Endodermal cell (in vitro differentiated cells): ENCODE results near the gene IL22RA1. TPM values are rescaled to one million over a fixed set of nuclear protein-coding genes. Genes with fewer than 3 reads are reported as not detected.

Source experiments
- DNase-seq: peaks from one replicate; pipeline ENCODE4 v3.0.0-alpha.2; 2017
- H3K27ac ChIP-seq: 2 replicates; pipeline ENCODE4 v1.5.1; 2013; ENCODE audit warnings: mild to moderate bottlenecking, low read depth, low read length, moderate library complexity
- H3K27me3 ChIP-seq: 2 replicates; pipeline ENCODE4 v1.6.1; 2013; ENCODE audit warnings: mild to moderate bottlenecking, low read length, moderate library complexity; ENCODE audit not compliant: insufficient read depth, control insufficient read depth, poor library complexity, severe bottlenecking
- H3K36me3 ChIP-seq: 2 replicates; pipeline ENCODE4 v1.7.0; 2013; ENCODE audit warnings: mild to moderate bottlenecking, low read length, moderate library complexity; ENCODE audit not compliant: control insufficient read depth, insufficient read depth
- H3K4me1 ChIP-seq: one replicate; pipeline ENCODE4 v1.7.0; 2013; ENCODE audit warnings: low read length; ENCODE audit not compliant: control insufficient read depth, insufficient read depth
- H3K4me3 ChIP-seq: 2 replicates; pipeline ENCODE4 v1.5.1; 2013; ENCODE audit warnings: mild to moderate bottlenecking, low read length, moderate library complexity
- H3K9ac ChIP-seq: 2 replicates; pipeline ENCODE4 v1.6.1; 2013; ENCODE audit warnings: mild to moderate bottlenecking, low read length, moderate library complexity; ENCODE audit not compliant: poor library complexity, severe bottlenecking; ENCODE audit errors: extremely low read depth
- H3K9me3 ChIP-seq: 2 replicates; pipeline ENCODE4 v1.6.1; 2013; ENCODE audit warnings: mild to moderate bottlenecking, low read length, moderate library complexity; ENCODE audit not compliant: control insufficient read depth
- H3K27ac Mint-ChIP-seq: 2 replicates; pipeline ENCODE4 v1.8.0; 2020; ENCODE audit warnings: mixed read lengths
- H3K27me3 Mint-ChIP-seq: 2 replicates; pipeline ENCODE4 v1.8.0; 2021; ENCODE audit warnings: mild to moderate bottlenecking, mixed read lengths; ENCODE audit not compliant: insufficient read depth
- H3K36me3 Mint-ChIP-seq: 2 replicates; pipeline ENCODE4 v1.8.0; 2020; ENCODE audit warnings: low read depth, mixed read lengths
- H3K4me1 Mint-ChIP-seq: 2 replicates; pipeline ENCODE4 v1.8.0; 2020; ENCODE audit warnings: mixed read lengths
- H3K4me3 Mint-ChIP-seq: 2 replicates; pipeline ENCODE4 v1.8.0; 2020; ENCODE audit warnings: mild to moderate bottlenecking, moderate library complexity, mixed read lengths
- H3K9me3 Mint-ChIP-seq: 2 replicates; pipeline ENCODE4 v1.8.0; 2020; ENCODE audit warnings: mild to moderate bottlenecking, mixed read lengths
- WGBS, 2 experiments: methylation state at CpG; one replicate each; pipeline versions ENCODE4 v1.1.5 to v1.1.7; 2013; ENCODE audit warnings: missing lambda C conversion rate in 2 of 2, mixed read lengths in 1 of 2; ENCODE audit not compliant: insufficient coverage in 1 of 2, insufficient read length in 1 of 2; 5-methylcytosine and 5-hydroxymethylcytosine counted together
- total RNA-seq, 2 donors: library from RNA; stranded (reverse); fragmentation: NEBNext Ultra II Directional in 1 of 2; extraction: Animal tissue kit (Norgen Biotek cat#: 25700) in 1 of 2; gene quantifications; 2 replicates in 1 of 2; 3 replicates in 1 of 2; pipeline ENCODE4 v1.2.1, GENCODE V29; 2021
- TF ChIP-seq, protein P1 (sequence below): fragments of 200-600 bp; sonication (generic); conservative IDR thresholded peaks from 2 replicates; pipeline ENCODE4 v1.5.0; 2021; ENCODE audit warnings: antibody characterized with exemption, mild to moderate bottlenecking

IL22RA1 gene
- total RNA-seq, 2 donors from 2014 or later: not detected

GRCh38 chr1:24075946-24076345 lies 67.0 kb downstream of the IL22RA1 start:
- 94 to 98% methylated on average over 8 of the region's 8 CpGs for WGBS, 2 experiments
- H3K36me3 ChIP-seq: no peaks in the 10 kb centered on the region
- no peak overlapping the region for H3K9ac ChIP-seq
- Mint-ChIP-seq H3K27ac (no peak overlapping the region), H3K9me3 (no peaks in the 10 kb centered on the region), H3K27me3 (peaks cover 3% of the 10 kb centered on the region), H3K4me1 (peaks cover 8% of the 10 kb centered on the region), H3K36me3 (no peaks in the 10 kb centered on the region), H3K4me3 (no peak overlapping the region)
- no peaks in the 10 kb centered on the region for H3K4me1 ChIP-seq
- H3K27me3 ChIP-seq: no peaks in the 10 kb centered on the region
- no peak overlapping the region for H3K4me3 ChIP-seq
- no peaks in the 10 kb centered on the region for H3K9me3 ChIP-seq
- no peak overlapping the region for H3K27ac ChIP-seq
- TF ChIP-seq, protein P1, sequence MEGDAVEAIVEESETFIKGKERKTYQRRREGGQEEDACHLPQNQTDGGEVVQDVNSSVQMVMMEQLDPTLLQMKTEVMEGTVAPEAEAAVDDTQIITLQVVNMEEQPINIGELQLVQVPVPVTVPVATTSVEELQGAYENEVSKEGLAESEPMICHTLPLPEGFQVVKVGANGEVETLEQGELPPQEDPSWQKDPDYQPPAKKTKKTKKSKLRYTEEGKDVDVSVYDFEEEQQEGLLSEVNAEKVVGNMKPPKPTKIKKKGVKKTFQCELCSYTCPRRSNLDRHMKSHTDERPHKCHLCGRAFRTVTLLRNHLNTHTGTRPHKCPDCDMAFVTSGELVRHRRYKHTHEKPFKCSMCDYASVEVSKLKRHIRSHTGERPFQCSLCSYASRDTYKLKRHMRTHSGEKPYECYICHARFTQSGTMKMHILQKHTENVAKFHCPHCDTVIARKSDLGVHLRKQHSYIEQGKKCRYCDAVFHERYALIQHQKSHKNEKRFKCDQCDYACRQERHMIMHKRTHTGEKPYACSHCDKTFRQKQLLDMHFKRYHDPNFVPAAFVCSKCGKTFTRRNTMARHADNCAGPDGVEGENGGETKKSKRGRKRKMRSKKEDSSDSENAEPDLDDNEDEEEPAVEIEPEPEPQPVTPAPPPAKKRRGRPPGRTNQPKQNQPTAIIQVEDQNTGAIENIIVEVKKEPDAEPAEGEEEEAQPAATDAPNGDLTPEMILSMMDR: no peak
- DNase-seq: no peak

DNA sequence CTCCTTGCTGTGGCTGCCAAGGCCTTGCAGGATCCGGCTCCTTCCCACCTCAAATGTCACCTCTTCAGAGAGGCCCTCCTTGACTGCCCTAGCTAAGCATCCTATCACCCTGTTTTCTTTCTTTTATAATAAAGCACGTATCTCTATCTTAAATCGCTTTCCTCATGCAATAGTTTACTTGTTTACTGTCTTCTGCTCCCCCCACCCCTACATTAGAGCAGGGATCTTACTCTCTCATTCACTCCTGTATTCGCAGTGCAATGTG lies 67.4 kb downstream of the IL22RA1 start:
- H3K4me3 ChIP-seq: no peak overlapping the region
- 75 to 90% methylated on average over 1 to 4 of the region's 4 CpGs for WGBS, 2 experiments
- H3K27ac ChIP-seq: no peak overlapping the region
- Mint-ChIP-seq H3K27ac (no peak overlapping the region), H3K4me3 (no peak overlapping the region), H3K9me3 (no peaks in the 10 kb centered on the region), H3K4me1 (peaks cover 9% of the 10 kb centered on the region), H3K27me3 (peaks cover 3% of the 10 kb centered on the region), H3K36me3 (no peaks in the 10 kb centered on the region)
- no peak for DNase-seq
- H3K9me3 ChIP-seq: no peaks in the 10 kb centered on the region
- no peak overlapping the region for H3K9ac ChIP-seq
- TF ChIP-seq, protein P1: no peak
- no peaks in the 10 kb centered on the region for H3K27me3 ChIP-seq
- no peaks in the 10 kb centered on the region for H3K36me3 ChIP-seq
- H3K4me1 ChIP-seq: no peaks in the 10 kb centered on the region

- Histone ChIP-seq H3K27me3 (no peaks in the 10 kb centered on the region), H3K4me1 (no peaks in the 10 kb centered on the region), H3K4me3 (no peak overlapping the region), H3K36me3 (no peaks in the 10 kb centered on the region), H3K27ac (no peak overlapping the region), H3K9ac (no peak overlapping the region), H3K9me3 (no peaks in the 10 kb centered on the region)
- H3K4me3 Mint-ChIP-seq: no peak overlapping the region
- no peaks in the 10 kb centered on the region for H3K36me3 Mint-ChIP-seq
- WGBS, 2 experiments: 88 to 91% methylated on average over 11 to 15 of the region's 15 CpGs
- H3K27ac Mint-ChIP-seq: no peak overlapping the region
- H3K9me3 Mint-ChIP-seq: no peaks in the 10 kb centered on the region
- TF ChIP-seq, protein P1: no peak
- peaks cover 3% of the 10 kb centered on the region for H3K27me3 Mint-ChIP-seq
- H3K4me1 Mint-ChIP-seq: peaks cover 9% of the 10 kb centered on the region
- no peak for DNase-seq
Measured at GRCh38 chr1:24074817-24075589, 67.9 kb downstream of the IL22RA1 start.
